GM18505 (cell line): ENCODE data around the gene CRK.
"Not testable (repeated sequence)": the region's sequence is repeated elsewhere in the genome, so short reads cannot be mapped to it uniquely, and the experiment has no call there.

ENCODE experiments used
- ATAC-seq: cut with Tn5 transposase; IDR thresholded peaks from one replicate; pipeline ENCODE4 v1.9.1; 2021; ENCODE audit not compliant: unreplicated experiment
- POLR2A ChIP-seq: IDR thresholded peaks from 4 replicates; pipeline ENCODE4 v1.6.1; 2011; ENCODE audit warnings: borderline replicate concordance; ENCODE audit not compliant: insufficient read depth, insufficient read length; ENCODE audit errors: extremely low read depth

The CRK gene

GRCh38 chr17:1438593-1439083 lies 17.4 kb downstream of the CRK start:
- no peak for TF ChIP-seq POLR2A
- no peak for ATAC-seq

- no peak for ATAC-seq
- TF ChIP-seq POLR2A: no peak
These were observed 20.7 kb downstream of the CRK start for GRCh38 chr17:1435326-1435725.

- no peak for TF ChIP-seq POLR2A
- no peak for ATAC-seq
These were observed 21.9 kb downstream of the CRK start for GRCh38 chr17:1434150-1434549.

- no peak for ATAC-seq
- TF ChIP-seq POLR2A: no peak
These were observed 24.4 kb downstream of the CRK start for GRCh38 chr17:1431631-1432104.

GRCh38 chr17:1423456-1424135 lies 32.4 kb downstream of the CRK start:
- no peak for ATAC-seq
- no peak for TF ChIP-seq POLR2A

GRCh38 chr17:1422885-1423284 lies 33.1 kb downstream of the CRK start:
- no peak for ATAC-seq
- TF ChIP-seq POLR2A: no peak

- no peak for ATAC-seq
- TF ChIP-seq POLR2A: no peak
These were observed 34.6 kb downstream of the CRK start for GRCh38 chr17:1421470-1421869.

- ATAC-seq: no peak
- no peak for TF ChIP-seq POLR2A
These were observed 35.1 kb downstream of the CRK start for GRCh38 chr17:1420981-1421380.

- no peak for ATAC-seq
- no peak for TF ChIP-seq POLR2A
These were observed 35.9 kb downstream of the CRK start for GRCh38 chr17:1420163-1420562.

GRCh38 chr17:1418476-1418875 lies 37.6 kb downstream of the CRK start:
- ATAC-seq: not testable (repeated sequence)

GRCh38 chr17:1416414-1416813 lies 39.6 kb downstream of the CRK start:
- ATAC-seq: no peak
- TF ChIP-seq POLR2A: no peak

GRCh38 chr17:1414634-1415033 lies 41.4 kb downstream of the CRK start:
- no peak for TF ChIP-seq POLR2A
- no peak for ATAC-seq

GRCh38 chr17:1414001-1414574 lies 41.9 kb downstream of the CRK start:
- ATAC-seq: no peak
- no peak for TF ChIP-seq POLR2A

- no peak for ATAC-seq
- no peak for TF ChIP-seq POLR2A
These were observed 42.7 kb downstream of the CRK start for GRCh38 chr17:1413281-1413791.
